HL-60/S4 (cell line): ENCODE data around the gene TMED3.

Experiments used
- in situ Hi-C: fragments of 300-500 bp; cut with MboI; formaldehyde crosslinking; loops from 2 replicates; pipeline ENCODE4 v1.14.3; 2022; ENCODE audit warnings: low sequenced_read_pairs

TMED3 gene

DNA sequence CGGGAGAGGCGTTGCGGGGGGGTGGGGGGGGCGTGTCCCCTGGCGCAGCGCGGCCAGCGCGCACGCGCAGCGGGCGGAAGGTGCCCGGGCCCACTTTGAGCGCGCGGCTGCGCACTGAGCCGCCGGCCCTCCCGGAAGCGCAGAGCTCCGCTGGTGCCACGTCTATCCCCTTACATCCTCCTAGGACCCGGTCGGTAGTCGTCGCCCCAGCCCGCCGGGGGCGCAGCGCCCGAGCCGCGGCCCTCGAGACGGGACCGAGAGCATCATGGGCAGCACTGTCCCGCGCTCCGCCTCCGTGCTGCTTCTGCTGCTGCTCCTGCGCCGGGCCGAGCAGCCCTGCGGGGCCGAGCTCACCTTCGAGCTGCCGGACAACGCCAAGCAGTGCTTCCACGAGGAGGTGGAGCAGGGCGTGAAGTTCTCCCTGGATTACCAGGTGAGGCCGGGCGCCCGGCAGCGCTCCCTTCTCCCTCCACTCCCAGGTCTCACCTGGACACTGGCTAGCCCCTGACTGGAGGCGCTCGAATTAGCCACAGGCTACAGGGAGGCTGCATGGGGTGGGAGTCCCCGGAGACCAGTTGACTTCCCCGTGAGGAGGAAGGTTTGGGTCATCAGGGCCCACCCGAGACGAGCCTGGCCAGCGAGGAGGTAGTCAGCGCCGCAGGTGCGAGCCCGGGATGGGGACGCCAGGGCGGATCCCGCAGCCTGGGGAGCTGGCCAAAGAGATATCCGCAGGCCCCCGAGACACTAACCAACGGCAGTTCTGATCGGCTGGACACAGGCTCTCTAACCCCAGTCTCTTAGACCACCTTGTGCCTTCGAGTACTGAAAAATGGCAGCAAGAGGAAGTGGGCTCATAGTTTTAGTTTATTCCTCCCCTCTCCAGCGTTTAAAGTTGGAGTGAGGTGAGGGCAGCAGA lies at the start of gene TMED3:
Gene TMED3, plus strand, starts transcription at position 128 of the 916 bp plus-strand sequence. Its CDS starts 138 bp downstream, at position 266.
- in situ Hi-C loops, result no loop called here

DNA sequence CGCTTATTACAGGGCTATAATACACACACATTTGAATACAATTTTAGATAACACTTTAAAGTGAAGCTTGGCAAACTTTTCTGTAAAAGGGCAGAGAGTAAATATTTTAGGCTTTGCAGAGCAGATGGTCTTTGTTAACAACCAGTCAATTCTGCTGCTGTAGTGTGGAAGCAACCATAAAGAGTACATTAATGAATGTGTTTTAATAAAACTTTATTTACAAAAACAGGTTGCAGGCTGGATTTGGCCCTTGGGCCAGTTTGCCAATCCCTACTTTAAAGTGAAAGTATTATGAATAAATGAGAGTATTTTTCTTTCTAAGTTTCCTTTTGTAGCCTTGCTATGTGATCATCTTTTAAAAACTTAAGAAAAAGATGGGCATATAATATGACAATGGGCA lies 49.1 kb upstream of the TMED3 start:
- in situ Hi-C loops, result no loop called here

DNA sequence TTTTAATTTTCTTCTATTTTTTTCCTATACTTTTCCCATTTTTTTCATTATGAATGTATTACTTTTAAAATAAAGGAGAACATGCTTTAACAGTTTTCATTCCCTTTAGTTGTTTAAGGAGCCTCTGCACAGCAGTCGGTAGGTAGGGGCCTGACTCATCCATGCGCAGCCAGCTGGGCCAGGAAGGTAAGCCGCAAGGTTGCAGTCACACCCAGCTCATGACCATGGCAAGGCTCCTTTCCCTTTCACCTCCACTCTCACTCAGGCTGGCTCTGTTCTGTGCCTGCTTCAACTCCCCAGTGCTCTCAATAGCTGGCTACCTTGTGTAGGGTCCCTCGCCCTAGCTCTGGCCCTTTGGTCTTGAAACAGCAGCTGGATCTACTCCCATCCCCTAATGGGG lies 45.7 kb upstream of the TMED3 start:
- in situ Hi-C loops, result no loop called here

DNA sequence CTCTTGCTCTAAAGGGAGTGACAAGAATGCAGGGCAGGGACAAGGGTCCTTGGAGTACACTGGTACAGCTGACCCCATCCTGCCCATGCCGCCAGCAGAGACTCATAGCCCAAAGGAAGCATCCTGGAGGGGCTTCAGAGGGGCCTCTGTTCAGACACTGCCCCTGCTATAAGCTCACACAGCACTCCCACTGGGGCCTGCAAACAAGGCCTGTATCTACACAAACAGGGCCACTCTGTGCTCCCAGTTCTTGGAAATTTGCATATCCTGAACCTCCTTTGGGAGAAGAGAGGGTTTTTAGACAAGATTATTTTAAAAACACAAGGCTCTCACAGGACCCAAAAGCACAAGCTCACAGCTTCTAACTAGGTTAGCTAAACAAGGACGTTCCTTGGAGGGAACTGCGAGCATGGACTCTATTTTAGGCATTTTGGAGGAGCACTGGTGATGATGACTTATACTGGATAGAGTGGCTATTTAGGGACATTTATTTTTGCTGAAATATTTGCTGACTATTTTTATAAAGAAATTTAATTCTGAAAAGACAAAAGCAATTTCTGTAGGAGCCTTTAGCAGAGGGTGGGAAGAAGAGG lies 44.8 kb upstream of the TMED3 start:
- in situ Hi-C loops, result no loop called here

DNA sequence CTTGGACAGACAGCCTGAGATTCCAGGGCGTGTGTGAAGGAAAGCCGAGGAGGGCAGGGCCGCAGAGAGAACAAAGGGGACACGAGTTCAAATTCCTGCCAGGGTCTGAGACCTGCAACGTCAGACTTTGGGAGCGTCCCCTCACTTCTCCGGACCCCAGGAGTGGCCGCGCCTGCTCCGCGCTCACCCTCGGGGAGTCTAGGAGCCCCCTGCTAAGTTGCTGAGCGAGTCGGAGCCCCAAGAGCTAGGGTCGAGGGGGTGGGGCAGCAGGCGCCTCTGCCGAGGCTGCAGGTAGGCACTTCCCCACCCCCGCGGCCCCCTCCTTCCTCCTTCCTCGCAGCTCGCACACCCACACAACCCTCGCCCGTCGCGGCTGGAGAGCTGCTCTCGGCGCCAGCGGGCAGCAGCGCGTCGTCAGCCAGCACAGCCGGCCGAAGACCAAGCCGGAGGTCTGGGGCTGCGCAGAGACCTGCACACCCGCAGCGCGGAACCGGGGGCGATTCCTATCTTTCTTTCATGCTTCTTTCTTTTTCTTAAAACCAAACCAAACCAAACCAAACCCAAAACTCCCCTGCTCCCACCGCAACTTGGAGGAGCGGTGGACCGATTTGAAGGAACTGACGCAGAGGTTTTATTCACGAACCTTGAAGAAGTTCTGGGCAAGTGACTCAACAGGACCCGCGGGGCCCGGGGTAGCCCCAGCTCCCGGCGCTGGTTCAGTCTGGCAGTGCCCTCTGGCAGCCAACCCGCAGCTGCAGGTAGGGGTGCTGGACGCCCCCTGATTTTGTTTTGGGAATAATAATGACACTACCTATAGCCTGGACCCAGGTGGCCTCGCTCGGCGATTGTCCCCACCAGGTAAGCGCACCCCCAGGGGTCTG lies 28.3 kb upstream of the TMED3 start, which contains the start of gene ANKRD34C:
Gene ANKRD34C, plus strand, starts transcription at position 352 of the 881 bp plus-strand sequence. CDS start 10,563 bp downstream, outside the sequence.
- in situ Hi-C loops, result no loop called here

DNA sequence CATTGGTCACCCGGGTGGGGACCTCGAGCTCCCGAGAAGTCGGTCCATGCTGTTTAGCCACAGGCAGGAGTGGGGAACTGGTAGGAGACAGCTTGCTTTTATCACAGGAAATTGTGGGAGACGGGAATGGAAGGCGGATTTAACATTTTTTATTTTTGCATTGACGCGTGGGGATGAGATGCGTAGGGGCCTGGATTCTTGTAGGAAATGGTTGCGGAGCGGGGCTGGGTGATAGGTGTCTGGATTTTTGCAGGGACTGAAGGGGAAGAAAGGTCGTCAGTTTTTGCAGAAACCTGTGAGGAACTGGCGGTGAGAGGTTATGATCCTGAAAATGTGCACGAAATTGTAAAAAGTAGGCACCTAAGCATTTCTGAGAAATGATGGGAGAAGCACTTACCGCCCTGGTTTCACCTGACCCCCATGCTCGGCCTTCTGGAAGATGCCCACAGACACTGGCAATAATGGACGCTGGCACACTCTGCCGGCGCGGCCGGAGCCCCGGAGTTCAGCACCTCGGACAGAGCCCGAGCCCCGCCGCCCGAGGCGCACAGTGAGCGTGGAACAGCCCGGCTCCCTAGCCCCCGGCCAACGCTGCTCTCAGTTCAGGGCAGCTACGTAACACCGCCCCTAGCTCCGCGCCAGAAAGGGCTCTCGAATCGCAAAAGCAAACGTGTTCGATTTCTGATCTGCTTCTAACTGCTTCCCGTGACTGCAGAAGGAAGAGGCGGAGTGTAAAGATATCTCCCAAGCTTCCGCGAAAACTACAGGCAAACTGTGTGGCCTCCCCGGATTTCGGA lies 27.5 kb upstream of the TMED3 start:
- in situ Hi-C loops, result no loop called here

DNA sequence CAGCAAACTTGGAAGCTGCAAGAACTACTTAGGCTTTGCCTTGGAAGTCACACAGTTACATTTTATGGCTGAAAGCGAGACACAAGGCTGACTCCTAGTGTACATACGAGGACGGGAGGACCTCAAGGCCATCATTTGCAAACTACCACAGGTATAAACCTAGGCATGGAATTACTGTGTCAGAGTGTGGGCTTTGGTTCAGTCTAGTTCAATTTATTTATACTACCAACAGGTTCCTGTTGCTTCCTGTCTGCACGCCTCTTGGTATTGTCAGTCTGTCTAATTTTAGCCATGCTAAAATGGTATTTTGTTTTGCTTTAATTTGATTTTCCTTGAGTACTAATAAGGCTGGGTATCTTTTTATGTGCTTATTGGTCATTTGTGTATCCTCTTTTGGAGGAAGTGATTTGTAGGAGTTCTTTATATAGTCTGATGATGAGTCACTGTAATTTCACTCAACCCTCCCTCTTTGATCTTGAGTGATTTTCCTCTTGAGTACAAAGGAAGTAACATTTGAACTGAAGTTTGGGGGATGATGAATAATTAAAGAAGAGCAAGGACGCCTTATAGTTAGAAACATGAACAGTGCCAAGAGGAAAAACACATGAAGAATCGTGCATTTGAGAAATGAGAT lies 20.2 kb upstream of the TMED3 start:
- in situ Hi-C loops, result no loop called here

DNA sequence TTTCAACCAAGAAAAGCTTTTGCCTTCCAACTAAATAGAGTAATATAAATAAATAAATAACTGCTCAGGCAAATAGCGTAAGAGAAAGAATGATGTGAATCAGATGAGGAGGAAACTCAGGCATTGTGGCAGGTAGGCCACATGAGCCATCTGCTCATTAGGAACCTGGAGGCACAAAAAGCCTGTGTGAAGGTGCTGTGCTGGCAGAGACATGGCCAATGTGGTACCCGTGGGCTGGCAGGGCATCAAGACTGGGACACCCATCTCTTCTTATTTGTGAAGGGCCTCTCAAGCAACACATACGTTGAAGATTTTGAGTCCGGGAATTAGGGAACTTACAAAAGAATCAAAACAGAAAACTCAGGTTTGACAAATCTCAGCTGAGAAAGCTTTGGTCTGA lies 18.9 kb upstream of the TMED3 start:
- in situ Hi-C loops, result no loop called here

DNA sequence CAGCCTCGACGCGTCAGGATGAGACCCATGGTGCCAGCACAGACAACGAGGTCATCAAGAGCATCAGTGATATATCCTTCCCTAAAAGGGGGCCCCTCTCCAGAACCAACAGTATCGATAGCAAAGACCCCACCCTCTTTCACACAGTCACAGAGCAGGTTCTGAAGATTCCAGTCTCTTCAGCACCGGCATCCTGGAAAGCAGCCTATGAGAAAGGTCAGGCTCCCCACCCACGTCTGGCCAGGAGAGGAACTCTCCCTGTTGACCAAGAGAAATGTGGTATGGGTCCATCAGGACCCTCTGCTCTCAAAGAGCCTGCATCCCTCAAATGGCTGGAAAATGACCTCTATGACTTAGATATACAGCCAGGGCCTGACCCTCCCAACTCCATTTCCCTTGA lies 16.8 kb upstream of the TMED3 start:
- in situ Hi-C loops, result no loop called here

DNA sequence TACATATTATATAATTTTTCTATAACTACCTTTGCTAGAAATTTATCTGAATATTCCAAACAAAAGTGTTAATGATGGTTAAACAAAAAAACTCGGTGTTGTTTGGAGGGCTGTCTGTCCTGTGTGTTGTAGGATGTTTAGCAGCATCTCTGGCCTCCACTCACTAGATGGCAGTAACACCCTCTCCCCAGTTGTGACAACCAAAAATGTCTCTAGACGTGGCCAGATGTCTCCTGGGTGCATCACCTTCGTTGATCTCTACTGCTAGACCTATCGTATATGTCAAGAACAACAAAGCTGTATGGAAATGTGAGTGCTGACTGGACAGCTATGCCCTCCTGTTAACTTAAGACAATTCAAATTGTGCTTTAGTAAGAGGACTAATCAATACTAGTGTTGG lies 14.3 kb upstream of the TMED3 start:
- in situ Hi-C loops, result no loop called here

DNA sequence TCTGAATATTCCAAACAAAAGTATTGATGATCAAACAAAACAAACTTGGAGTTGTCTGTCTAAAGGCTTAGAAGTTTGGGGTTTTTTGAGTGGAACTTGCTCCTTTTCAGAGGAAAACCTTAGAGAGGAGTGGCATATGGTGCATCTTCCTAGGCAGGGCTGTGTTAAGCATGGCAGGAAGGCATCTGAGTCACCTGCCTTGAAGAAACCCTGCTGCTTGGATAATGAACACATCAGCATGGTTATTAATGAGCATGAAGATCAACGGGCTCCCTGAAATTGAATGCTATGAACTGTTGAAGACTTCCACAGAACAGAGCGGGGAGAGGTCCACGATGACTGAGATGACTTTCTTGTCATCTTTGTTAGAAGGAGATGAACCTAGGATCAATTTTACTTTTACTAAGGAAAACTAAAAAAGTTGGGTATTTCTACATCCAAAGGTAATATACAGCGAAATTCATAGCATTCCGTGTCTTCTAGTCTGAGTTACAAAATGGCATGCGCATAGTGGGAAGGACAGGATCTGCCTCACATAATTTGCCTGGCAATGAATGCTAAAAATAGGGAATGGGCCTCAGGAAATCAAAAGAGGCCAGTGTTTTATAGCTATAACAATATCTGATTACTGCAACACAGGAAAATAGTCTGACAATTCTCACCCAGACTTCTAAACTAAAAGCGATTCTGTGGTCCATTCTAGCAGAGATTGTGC lies 11.6 kb upstream of the TMED3 start:
- in situ Hi-C loops, result no loop called here

DNA sequence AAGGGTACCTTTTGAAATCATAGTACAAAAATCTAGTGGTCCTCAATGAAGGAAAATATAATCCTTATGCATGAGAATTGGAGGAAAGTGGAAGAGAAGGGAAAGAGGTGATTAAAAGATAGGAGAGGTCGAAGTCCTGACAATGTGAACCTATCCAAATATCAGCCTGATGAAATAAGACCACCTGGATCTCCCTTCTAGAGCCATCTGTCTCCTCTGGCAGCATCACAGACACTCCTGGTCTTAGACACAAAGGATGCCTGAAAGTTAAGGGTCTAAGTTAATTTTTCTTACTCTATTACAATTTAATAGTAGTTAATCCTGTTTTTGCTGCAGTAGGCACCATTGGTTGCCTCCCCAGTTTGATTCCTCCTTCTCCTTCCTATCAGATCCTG lies 11.1 kb upstream of the TMED3 start:
- in situ Hi-C loops, result no loop called here

DNA sequence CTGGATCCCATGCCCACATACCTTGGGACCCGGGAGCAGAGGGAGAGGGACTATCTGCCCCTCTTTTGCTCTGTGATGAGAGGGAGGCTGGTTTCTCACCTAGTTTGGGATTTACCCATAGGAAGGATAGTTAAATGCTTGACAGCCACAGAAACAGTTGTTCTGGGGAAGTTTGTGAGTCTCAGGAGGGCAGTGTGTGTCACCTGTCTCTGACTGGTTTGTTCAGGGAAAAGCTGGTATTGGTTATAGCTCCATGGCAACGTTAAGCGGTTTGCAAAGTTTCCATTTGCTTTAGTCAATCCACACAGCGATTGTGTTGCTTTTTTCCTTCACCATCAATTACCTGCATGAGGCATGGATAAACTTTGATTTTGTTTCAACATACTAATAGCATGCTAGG lies 3.7 kb upstream of the TMED3 start:
- in situ Hi-C loops, result no loop called here

DNA sequence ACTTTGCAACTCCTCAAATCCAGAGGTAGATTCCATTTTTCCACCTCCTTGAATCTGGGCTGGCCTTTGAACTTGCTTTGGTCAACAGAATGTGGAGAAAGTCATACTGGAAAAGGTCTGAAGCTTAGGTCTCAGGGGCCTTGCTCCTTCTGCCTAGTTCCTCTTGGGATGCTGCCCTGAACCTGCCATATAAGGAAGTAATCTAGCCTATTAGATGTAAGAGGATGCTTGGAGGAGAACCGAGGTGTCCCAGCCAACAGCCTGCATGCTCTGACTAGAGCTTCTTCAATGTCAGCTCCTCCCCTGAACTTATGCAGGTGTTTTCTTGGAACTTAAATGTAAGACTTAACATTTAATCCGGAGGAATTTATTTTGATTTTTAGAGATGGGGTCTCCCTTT lies 2.0 kb upstream of the TMED3 start:
- in situ Hi-C loops, result no loop called here

DNA sequence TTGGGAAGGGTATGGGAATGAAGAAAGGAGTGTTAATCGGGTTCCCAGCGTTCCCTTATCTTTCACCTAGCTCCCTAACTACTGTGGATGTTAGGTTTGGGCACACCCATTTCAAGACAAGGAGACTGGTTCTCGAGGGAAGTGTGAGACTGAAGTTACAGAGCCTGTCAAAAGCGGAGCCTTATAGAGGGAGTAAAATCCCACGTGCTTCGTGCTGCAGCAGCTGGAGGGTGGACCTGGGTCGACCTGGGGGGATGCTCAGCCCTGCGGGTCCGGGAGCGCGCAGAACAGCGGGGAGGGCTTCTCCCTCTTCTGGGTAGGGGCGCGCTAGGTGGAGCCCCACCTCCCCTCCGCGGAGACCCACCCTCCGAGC lies 314 bp upstream of the TMED3 start:
- in situ Hi-C loops, result no loop called here

DNA sequence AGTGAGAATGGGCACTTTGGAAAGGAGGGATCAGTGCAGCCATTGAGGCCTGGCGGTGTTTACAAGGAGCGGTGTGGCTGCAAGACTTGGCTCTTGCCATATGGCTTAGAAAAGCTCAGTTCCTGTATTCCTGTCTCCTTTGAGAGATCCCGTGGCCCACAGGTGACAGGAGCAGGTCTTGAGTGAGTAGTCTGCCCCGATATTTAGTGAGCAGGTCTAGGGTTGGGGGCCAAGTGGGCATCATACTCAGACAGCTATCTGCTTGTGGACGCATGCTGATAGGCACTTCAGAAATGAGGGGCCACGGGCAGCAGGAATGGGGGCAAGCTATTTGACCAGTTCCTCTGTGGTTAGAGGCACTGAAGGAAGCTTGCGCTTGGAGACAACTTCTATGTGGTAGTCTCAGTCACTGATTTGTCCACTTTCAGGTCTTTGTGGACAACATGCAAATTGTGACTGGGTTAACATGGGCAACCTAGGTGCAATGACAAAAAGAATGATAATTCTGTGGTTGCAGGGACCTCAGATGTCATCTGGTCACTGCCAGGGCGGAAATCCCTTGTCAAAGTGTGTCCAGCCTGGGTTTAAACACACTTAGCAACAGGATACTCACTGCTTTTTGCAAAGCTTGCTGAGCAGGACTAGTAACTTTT lies 1.1 kb downstream of the TMED3 start:
- in situ Hi-C loops, result no loop called here

DNA sequence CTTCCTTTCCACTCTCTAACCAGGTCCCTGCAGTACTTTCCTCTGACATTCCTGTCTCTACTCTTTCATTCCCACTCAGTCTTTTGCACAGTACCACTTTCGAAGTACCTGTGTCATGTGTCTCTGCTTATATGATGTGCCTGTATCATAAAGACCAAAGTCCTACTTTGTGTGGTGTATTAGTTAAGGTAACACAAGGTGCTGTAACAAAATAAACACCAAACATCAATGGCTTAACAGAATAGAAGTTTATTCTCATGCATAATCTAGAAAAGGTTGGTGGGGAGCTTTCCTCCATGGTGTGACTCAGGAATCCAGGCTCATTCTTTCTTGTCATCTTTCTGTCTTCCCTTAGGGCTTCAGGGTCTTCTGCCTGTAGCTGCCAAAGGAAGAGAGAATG lies 3.3 kb downstream of the TMED3 start:
- in situ Hi-C loops, result no loop called here

DNA sequence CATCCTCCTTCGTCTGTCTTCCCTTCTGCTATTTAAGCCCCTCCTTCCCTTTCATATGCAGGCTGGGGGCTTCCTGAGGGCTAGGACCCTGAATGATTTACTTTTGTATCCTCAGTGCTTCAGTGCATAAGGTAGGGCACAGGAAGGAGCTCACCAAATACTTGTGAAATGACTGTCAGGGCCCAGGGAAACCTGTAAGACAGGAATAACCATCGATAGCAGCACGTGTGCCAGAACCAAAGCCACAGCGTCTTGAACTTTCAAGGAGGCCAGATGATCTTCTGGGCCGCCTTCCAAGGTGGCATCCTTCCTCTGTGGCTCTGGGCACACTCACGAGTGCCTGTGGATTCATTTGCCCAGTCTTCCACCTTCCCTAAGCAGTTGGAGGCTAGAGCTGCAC lies 3.9 kb downstream of the TMED3 start:
- in situ Hi-C loops, result no loop called here
